HG02973 (cell line): ENCODE data around the gene SLC7A5.
"Not testable (repeated sequence)": the region's sequence is repeated elsewhere in the genome, so short reads cannot be mapped to it uniquely, and the experiment has no call there.

ENCODE experiments used
- ATAC-seq: cut with Tn5 transposase; IDR thresholded peaks from one replicate; pipeline ENCODE4 v1.9.1; 2021; ENCODE audit warnings: moderate library complexity; ENCODE audit not compliant: unreplicated experiment

Gene SLC7A5

DNA sequence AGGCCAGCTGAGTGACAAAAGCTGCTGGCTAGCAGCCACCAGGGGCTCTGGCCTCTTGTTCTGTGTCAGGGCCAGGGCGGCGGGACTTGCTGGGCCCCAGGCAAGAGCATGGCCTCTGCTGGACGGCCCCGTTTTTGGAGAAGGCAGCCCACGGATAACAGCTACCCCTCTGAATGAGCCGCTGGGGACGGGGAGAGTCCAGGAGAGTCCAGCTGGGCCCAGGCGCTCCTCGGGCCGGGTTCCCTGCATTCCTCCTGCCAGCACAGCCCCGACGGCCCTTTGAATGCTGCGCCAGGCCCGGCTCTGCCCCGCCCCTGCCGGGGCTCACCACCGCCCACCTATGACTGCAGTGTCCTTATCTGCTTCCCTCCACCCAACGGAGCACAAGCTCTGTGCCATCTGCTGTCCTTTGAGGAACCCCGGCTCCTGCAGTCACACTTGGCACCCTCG, 33.4 kb downstream of the SLC7A5 start:
- no peak for ATAC-seq

DNA sequence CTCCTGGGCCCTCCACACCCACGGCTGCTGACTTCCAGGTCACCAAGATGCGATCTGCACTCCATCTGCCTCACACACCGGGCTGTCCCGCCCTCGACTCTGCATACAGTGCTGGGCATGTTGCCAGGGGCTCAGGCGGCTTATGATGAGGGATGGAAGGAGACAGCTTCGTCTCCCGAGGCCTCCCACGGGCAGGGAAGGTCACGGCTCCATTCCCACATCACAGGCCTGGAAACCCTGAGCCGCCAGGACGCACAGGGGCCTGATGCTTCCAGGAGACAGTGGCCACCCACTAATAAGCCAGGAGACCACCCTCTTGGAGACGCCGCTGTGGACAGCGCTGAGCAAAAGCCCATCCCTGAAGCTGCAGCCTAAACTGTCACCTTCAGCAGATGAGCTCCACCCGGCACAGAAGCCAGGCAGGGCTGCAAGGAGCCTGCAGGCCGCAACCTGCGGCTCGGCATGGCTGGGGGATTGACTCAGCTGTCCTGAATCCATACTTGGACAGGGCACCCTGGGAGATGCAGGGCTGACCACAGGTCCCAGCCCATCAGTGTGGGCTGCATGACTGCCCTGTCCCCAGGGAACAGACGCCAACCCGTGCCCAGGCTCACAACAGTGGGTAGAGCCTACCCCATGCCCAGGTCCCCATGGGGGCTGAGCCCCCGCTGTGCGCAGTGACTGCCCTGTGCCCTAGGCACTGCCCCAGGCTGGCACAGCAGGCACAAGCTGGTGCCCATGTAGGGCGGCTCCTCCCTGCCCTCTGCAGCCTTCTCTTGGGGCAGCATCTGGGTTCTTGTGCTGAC, 34.4 kb downstream of the SLC7A5 start:
- ATAC-seq: no peak

DNA sequence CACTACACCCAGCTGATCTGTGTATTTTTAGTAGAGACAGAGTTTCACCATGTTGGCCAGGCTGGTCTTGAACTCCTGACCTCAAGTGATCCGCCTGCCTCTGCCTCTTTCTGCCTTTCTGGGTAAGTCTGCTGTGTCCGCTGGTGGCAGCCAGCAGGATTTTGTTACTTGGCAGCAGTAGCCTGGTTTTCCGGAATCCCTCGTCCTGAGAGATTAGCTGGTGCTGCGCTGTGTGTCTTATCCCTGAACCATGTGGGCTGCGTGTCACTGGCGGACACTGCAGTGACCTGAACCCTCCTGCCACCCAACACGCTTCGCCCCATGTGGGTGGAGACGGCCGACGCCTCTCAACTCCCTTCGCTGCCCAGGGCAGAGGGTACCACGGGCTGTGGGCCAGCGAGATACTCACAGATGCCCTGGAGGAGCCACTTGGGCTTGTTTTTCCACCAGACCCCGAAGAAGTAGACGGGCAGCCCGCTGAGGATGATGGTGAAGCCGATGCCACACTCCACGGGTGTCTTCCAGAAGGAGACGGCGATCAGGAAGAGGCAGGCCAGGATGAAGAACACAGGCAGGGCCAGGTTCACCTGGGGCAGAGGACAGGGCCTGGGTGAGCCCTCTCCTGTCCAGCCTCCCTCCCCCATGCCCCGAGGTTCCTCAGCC, 35.2 kb downstream of the SLC7A5 start:
- ATAC-seq: no peak

DNA sequence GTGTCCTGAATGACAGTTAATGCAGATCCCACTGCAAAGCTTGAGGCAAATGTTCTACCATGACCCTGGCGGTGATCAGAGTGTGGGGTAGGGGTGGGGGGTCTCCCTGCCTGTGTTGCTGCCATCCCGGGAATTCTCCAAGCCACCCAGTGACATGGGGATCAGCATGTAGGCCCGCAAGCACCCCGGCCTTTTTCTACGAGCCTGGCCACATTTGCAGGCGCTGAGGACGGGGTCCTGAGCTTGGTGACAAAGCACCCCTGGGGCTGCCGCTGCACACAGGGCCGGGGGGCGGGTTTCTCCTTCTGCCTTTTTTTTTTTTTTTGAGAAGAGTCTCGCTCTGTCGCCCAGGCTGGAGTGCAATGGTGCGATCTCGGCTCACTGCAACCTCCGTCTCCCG, 35.8 kb downstream of the SLC7A5 start:
- no peak for ATAC-seq

DNA sequence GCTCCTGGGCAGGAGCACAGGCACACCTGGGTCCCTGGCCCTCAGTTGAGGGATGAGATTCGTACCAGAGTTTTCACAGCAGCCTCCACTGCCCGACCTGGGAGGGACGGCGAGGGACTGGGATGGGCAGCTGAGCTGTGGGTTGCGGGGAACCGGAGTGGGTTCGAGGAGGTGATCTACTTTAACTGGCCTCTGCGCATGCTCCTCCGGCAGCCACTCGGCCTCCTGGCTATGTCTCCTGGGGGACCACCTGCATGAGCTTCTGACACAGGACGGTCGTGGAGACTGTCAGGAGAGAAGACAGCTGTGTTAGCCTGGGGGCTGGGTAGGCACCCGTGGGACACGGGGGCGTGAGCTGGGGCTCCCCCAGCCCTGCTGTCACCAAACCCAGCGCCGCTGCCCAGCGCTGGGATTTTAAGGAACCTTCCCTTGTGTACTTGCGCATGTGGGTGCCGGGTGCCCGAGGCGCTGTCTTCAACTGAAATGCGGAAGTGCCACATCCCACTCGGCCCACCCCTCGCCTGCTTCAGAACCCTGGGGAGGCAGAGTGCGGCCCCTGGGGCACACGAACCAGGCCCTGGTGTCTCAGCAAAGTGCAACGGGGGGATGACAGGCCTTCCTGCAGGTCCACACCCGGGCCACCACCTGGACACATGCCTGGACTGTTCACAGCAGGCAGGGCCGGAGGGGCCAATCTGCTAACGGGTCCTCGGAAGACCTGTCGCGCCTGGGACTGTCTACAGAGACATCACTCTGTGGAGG, 36.4 kb downstream of the SLC7A5 start:
- ATAC-seq: no peak

DNA sequence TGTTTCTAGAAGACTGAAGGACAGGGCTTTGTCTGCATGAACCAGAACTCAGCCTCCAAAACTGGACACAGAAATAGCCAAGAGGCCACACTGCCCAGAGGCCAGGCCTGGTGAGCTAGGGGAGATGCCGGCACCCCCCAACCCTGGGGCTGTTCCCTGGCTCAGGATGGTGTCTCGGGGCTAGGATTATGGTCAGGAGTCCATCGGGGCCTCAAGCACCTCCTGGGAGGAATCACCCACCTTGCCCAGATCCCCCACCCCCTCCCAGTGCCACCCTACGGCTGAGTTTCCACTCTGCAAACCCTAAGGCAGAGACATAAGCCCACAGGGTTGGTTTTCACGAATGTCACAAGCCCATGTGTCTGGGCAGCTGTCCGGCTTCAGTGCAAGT, 37.2 kb downstream of the SLC7A5 start:
- ATAC-seq: no peak

DNA sequence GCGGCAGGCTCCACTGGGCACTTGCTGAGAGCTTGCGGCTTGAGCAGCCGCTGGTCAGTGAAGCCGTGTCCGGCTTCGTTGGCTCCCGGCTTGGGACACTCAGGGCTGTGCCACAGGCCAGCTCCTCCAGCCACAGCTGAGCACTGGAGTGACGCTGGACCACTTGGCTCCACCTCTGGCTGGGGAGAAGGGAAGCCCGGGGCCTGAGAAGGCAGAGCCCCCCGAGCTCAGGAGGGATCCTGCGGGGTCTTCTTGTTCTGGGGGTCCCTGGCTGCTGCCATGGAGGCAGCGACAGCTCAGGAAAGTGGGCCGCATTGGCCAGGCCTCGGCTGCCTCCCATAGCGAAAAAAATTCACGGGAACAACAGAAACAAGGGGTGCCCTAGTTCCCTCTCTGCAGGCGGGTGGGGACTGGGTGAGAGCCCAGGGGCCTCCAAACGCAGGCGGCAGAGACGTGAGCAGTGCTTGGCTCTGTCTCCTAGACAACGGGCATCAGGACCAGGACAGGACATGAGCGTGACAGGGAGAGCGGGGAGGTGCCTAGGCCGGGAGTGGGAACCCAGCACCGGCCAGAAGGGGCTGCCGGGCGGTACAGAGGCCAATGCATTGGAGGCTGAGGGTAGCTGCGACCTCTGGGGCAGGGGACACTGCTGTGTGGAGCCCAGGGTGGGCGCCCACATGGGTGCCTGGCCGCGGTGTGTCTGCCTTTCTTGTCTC, 37.7 kb downstream of the SLC7A5 start:
- ATAC-seq: no peak

DNA sequence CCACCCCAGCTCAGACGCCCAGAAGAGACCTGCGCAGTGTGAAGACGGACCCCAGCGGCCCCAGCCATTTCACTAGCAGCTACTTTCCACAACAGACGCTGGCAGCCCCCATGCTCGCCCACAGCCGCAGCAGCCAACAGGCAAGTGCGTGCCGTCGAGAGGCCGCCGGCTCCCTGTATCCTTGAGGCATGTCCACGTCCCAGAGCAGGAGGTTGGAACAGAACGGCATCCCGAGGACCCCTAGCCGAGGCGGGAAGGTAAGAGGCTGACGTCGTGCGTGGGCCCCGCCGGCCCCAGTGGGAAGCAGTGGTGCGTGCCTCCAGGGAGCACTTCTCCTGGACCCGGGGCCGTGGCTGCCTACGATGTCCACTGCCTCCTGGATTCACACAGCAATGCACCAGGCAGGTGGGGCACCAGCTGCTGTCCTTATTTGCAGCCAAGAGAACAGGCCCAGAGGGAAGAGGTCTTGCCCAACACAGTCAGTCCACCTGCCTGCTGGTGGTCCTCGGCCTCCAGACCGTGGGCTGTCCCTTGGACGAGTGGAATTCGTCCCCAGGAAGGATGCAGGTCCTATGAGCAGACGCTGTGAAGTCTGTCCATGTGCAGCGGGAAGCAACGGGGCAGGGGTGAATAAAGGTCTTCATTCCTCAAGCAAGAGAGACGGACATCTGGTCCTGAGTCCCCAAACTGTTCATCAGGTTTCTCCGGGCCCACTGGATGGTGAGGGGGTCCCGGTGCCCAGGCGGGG, 38.5 kb downstream of the SLC7A5 start:
- no peak for ATAC-seq

DNA sequence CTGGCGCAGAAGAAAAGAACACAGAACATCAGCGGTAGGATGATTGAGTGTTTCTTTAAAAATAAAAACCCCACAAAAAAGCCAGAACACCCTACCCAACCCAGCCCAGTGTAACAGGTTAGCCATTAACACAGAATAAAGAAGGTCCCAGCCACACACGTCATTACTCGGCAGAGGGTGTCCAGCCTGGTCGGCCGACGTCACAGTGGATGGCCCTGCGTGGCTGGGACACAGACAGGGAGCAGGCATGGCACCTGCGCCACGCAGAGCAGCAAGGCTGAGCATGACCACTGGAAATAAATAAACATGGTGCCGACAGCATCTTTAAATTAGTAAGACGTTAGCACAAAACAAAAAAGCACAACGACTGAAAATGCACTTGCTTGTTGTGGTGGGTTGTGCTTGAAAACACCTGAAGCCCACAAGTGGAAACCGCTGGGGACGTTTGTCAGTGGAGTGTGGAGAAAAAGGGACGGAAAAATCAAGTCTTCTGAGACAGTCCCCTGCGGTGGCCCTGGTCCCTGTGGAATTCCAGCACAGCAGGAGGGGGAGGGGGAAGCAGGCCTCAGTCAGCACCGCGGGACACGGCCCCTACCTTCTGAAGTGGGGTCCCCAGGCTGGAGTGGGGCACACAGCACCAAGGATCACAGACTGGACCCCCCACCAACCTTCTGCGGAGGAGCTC, 39.2 kb downstream of the SLC7A5 start:
- ATAC-seq: no peak

DNA sequence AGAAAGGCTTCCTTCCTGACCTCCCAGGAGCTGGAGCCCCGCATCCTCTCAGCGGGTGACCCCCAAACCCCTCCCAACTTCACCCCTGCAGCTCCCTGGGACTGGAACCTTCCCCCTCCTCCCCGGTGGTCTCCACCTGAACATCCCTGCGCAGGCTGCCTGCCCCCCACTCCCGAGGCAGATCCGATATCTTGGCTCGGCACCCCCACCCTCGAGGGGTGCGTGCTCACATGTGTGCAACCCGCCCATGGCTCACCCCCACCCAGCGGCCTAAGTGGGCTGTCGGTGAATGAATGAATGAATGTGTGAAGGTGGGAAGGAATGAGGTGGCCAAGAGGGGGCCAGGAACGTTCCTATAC, 39.7 kb downstream of the SLC7A5 start:
- no peak for ATAC-seq

DNA sequence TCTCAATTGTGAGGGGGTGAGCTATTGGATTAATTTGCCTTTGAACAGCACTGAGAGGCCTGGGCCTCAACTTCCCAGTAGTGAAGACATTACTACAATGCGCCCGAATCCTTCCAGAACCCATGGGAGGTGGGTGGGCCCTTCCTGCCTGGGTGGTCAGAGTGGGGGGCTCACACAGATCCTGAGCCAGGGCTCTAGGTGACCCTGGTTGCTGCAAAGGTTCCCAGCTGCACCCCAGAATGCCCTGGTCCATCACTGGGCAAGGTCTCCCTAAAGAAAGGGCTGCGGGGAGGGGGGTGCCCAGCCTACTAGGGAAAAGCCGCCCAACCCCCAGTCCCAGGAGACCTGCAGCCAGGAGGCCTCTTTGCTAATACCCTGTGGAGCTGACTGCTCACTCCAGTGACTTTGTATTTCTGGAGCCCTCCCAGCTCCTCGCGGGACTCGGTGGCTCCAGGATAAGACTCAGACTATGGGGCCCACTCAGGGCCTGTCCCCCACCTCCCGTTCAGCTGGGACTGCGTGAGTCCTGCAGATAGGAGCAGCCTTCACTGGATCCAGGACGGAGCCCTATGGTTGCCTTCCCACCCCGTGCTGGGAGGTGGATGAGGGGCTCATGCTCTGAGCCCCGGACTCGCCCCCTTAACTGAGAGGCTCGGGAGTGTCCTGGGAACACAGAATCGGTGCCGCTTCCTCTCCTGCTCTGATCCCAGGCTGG, 40.2 kb downstream of the SLC7A5 start:
- no peak for ATAC-seq

DNA sequence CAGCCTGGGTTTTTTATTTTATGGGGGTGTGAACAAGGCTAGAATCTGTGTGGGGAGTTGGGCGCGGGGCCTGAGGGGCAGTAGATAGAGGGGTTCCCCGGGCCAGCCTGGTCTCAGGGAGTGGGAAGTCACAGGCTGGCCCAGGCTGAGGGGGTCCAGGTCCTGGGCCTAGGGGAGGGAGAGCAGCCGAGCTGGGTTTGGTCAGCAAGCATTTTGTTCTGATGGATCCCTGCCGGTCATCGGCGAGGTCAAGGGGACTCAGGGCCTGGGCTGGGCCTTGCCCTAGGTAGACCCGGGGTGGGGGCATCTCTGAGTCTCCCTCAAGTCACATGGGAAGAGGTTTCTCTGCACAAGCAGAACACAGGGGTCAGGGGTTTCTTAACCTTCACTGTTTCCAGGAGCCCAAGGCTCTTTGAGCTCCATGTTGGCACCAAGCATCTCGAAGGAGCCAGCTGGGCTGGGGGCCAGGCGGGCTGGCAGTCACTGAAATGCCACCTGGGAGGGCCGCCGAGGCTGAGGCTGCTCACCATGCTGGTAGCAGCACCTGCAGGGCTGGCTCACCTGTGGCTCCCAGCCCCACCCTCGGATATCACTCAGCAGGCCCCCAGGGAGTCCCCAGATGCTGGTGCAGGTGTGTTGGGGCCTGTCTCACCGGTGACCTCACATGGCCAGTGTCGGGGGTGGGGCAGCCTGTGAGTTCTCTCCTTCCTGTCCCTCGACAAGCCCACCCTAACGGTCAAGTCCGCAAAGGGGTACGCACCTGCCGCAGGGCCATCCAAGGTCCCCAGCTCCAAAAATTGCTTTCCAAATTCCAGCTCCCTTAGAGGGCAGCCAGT, 41.0 kb downstream of the SLC7A5 start:
- no peak for ATAC-seq

DNA sequence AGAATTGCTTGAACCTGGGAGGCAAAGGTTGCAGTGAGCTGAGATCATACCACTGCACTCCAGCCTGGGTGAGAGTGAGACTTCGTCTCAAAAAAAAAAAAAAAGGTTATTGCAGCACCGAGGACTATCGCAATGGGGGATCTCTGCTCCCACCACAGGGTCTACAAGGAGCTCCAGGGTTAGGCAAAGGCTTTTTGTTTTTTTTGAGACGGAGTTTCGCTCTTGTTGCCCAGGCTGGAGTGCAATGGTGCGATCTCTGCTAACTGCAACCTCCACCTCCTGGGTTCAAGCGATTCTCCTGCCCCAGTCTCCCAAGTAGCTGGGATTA, 41.8 kb downstream of the SLC7A5 start:
- not testable (repeated sequence) for ATAC-seq

DNA sequence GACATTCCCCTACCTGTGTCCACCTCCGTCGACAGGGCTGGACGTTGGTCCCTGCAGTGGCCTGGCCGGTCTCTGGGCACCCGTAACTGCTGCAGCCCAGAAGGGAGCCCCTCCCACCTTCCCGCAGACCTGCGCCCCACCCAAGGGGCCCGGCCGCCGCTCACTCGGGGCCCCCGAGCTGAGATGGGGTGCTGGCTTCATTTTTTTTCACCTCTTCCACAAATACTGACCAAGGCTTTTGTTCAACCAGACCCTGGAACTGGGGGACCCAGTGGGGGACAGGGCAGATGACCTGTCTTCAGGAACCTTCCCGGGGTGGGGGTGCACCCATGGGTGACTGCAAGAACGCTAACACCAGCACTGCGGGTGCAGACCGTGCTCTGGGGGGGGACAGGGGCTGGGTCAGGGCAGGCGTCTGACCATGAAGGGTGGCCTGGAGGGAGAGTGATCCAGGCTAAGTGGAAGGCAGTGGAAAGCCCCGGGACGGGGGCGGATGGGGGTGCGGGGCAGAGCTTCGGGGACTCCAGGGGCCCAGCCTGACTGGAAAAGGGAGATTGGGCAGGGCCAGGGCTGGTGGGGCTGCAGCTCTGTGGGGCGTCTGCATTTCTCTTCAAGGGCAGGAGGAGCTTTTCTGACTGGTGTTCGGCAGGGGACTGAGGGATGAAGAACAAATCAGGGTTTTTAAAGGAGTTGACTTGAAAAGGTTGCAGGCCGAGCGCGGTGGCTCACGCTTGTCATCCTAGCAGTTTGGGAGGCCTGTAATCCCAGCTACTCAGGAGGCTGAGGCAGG, 42.3 kb downstream of the SLC7A5 start:
- ATAC-seq: no peak

DNA sequence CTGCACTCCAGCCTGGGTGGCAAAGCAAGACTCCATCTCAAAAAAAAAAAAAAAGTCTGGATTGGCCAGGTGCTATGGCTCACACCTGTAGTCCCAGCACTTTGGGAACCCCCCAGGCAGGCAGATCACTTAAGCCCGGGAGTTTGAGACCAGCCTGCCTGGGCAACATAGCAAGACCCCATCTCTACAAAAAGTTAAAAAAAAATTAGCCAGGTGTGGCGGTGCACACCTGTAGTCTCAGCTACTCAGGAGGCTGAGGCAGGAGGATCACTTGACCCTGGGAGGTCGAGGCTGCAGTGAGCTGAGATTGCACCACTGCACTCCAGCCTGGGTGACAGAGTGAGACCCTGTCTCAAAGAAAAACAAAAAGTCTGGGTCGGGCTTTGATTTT, 42.9 kb downstream of the SLC7A5 start:
- not testable (repeated sequence) for ATAC-seq

DNA sequence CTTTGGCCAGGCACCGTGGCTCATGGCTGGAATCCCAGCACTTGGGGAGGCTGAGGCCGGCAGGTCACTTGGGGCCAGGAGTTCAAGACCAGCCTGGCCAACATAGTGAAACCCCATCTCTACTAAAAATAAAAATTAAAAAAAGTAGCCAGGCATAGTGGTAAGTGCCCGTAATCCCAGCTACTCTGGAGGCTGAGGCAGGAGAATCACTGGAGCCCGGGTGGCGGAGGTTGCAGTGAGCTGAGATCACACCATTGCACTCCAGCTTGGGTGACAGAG, 43.5 kb downstream of the SLC7A5 start:
- not testable (repeated sequence) for ATAC-seq

DNA sequence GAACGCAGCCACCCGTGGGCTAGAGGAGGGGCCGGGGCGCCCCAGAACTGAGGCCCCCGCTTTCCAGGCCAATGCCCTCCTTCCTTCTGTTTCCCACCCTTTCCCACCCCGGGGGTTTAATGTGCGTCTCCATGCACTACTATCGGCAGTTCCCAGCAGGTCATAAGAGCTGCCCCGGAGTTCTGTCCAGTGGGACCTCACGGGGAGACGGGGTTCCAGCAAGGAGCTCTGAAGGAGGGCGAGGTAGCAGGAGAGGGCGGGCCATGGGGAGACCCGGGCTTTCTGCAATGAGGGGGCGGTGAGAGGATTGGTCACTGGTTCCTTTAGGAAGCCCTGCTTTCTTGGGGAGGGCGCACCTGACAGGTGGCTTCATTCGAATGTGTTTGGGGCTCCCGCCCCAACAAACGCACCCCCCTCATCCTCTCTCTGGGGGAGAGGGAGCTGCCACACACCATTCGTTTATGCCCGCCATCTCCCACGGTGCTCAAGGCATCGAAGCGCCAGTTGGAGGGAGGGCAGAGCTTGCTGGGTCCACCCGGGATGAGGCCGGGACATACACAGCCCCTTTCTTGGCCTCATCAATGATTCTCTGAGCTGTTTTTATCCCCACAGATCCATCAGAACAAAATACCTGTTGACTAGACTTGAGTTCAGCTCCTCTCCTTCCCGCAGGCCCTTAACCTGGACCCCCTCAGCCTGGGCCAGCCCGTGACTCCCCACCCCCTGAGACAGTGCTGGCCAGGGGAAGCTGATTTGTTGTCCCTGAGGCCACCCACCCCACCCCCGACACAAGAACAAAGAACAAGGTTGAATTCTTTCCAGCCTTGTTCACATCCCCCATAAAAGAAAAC, 44.1 kb downstream of the SLC7A5 start:
- no peak for ATAC-seq
